SK-N-SH treated with all-trans-retinoic acid at 6 μM for 48 hours (cell line): ENCODE data around the gene RRAD.

Experiments
- ATAC-seq: fragments of 200-7000 bp; cut with Tn5 transposase; 3 replicates; pipeline ENCODE4 v1.9.1; 2020; ENCODE audit warnings: mild to moderate bottlenecking, moderate library complexity
- ARNTL ChIP-seq: fragments of 450-650 bp; formaldehyde crosslinking; IDR thresholded peaks from 2 replicates; pipeline ENCODE4 v1.5.0; 2020; ENCODE audit warnings: low read depth, mild to moderate bottlenecking, moderate library complexity, borderline replicate concordance
- BACH2 ChIP-seq: fragments of 250-450 bp; sonication (Bioruptor Pico); IDR thresholded peaks from 2 replicates; pipeline ENCODE4 v1.9.0; 2021; ENCODE audit warnings: mild to moderate bottlenecking, borderline replicate concordance
- CREB5 ChIP-seq: fragments of 250-450 bp; sonication (Bioruptor Pico); IDR thresholded peaks from 2 replicates; pipeline ENCODE4 v1.5.1; 2020; ENCODE audit warnings: low read depth, mild to moderate bottlenecking, moderate library complexity
- CSDC2 ChIP-seq: fragments of 250-450 bp; sonication (Bioruptor Pico); IDR thresholded peaks from 2 replicates; pipeline ENCODE4 v1.5.0; 2020; ENCODE audit warnings: mild to moderate bottlenecking, moderate library complexity
- CSRNP3 ChIP-seq: fragments of 250-450 bp; sonication (Bioruptor Pico); IDR thresholded peaks from 2 replicates; pipeline ENCODE4 v1.5.1; 2021; ENCODE audit warnings: mild to moderate bottlenecking, moderate library complexity
- ESRRG ChIP-seq: fragments of 250-450 bp; sonication (Bioruptor Pico); IDR thresholded peaks from 2 replicates; pipeline ENCODE4 v1.6.1; 2021; ENCODE audit warnings: mild to moderate bottlenecking
- GLIS3 ChIP-seq: fragments of 250-450 bp; sonication (Bioruptor Pico); IDR thresholded peaks from 2 replicates; pipeline ENCODE4 v1.5.0; 2020; ENCODE audit warnings: mild to moderate bottlenecking, moderate library complexity
- ISL1 ChIP-seq: fragments of 250-450 bp; sonication (Bioruptor Pico); IDR thresholded peaks from 2 replicates; pipeline ENCODE4 v2.1.2; 2022; ENCODE audit warnings: mild to moderate bottlenecking, moderate library complexity
- OSR1 ChIP-seq: fragments of 250-450 bp; sonication (Bioruptor Pico); IDR thresholded peaks from 2 replicates; pipeline ENCODE4 v1.8.0; 2022; ENCODE audit warnings: moderate library complexity, mild to moderate bottlenecking, inconsistent platforms
- PPARA ChIP-seq: fragments of 250-450 bp; sonication (Bioruptor Pico); IDR thresholded peaks from 2 replicates; pipeline ENCODE4 v1.5.0; 2020; ENCODE audit warnings: mild to moderate bottlenecking, borderline replicate concordance
- RARB ChIP-seq: fragments of 250-450 bp; sonication (Bioruptor Pico); IDR thresholded peaks from 2 replicates; pipeline ENCODE4 v1.8.0; 2021; ENCODE audit warnings: mild to moderate bottlenecking, moderate library complexity
- SNAI2 ChIP-seq: fragments of 250-450 bp; sonication (Bioruptor Pico); IDR thresholded peaks from 2 replicates; pipeline ENCODE4 v1.5.0; 2020; ENCODE audit warnings: mild to moderate bottlenecking, moderate library complexity
- TCF4 ChIP-seq: fragments of 250-450 bp; sonication (Bioruptor Pico); IDR thresholded peaks from 2 replicates; pipeline ENCODE4 v1.8.0; 2021; ENCODE audit warnings: mild to moderate bottlenecking, moderate library complexity, borderline replicate concordance
- TOX ChIP-seq: fragments of 250-450 bp; sonication (Bioruptor Pico); IDR thresholded peaks from 2 replicates; pipeline ENCODE4 v1.8.0; 2021; ENCODE audit warnings: mild to moderate bottlenecking, moderate library complexity, borderline replicate concordance
- TSHZ2 ChIP-seq: fragments of 250-450 bp; sonication (Bioruptor Pico); IDR thresholded peaks from 2 replicates; pipeline ENCODE4 v1.5.0; 2020; ENCODE audit warnings: mild to moderate bottlenecking, moderate library complexity
- ZC3H10 ChIP-seq: fragments of 250-450 bp; sonication (Bioruptor Pico); IDR thresholded peaks from 2 replicates; pipeline ENCODE4 v1.5.1; 2021; ENCODE audit warnings: mild to moderate bottlenecking, moderate library complexity
- ZFP3 ChIP-seq: fragments of 250-450 bp; sonication (Bioruptor Pico); IDR thresholded peaks from 2 replicates; pipeline ENCODE4 v1.5.0; 2020; ENCODE audit warnings: mild to moderate bottlenecking, moderate library complexity
- ZNF70 ChIP-seq: fragments of 450-650 bp; formaldehyde crosslinking; IDR thresholded peaks from 2 replicates; pipeline ENCODE4 v1.5.0; 2020; ENCODE audit warnings: mild to moderate bottlenecking, moderate library complexity
- TF ChIP-seq, protein P1 (sequence below): fragments of 250-450 bp; sonication (Bioruptor Pico); IDR thresholded peaks from 2 replicates; pipeline ENCODE4 v1.8.0; 2020; ENCODE audit warnings: mild to moderate bottlenecking, moderate library complexity, borderline replicate concordance

Gene RRAD

DNA sequence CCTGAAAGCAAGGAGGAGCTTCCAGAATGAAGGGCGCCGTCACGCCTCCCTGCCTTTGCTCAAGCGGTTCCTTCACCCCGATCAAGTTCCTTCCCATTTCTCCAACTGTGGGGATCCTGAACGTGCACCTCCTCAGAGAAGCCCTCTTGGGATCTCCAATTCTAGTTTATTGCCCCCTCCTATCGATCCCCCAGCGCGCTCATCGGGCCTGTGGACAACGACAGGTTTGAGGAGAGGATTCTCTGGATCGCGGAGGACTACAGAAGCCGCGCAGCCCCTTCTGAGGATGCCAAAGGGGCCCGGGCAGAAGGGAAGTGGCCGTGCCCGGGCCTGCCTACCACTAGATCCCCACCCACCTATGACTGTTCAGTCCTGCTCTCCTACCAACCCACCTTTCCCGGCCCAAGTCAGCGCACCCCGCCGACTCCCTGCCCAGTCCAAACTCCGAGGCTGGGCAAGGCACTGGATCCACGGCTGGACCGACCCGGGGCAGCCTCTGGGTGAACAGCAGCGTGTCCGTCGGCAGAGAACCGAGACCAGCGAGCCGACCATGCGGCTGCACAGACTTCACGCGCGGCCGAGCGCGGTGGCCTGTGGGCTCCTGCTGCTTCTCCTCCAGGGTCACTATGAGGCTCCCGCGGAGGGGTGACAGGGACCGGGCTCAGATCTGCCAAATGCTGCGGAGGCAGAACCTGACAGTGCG lies 22.9 kb upstream of the RRAD start (continued):
- TF ChIP-seq ZNF70 (CRISPR knock-in tag) (no peak), TCF4 (CRISPR knock-in tag) (no peak), ZFP3 (CRISPR knock-in tag) (no peak), TOX (no peak)
- TF ChIP-seq, protein P1, sequence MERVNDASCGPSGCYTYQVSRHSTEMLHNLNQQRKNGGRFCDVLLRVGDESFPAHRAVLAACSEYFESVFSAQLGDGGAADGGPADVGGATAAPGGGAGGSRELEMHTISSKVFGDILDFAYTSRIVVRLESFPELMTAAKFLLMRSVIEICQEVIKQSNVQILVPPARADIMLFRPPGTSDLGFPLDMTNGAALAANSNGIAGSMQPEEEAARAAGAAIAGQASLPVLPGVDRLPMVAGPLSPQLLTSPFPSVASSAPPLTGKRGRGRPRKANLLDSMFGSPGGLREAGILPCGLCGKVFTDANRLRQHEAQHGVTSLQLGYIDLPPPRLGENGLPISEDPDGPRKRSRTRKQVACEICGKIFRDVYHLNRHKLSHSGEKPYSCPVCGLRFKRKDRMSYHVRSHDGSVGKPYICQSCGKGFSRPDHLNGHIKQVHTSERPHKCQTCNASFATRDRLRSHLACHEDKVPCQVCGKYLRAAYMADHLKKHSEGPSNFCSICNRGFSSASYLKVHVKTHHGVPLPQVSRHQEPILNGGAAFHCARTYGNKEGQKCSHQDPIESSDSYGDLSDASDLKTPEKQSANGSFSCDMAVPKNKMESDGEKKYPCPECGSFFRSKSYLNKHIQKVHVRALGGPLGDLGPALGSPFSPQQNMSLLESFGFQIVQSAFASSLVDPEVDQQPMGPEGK (CRISPR knock-in tag), result no peak

- ATAC-seq, result peak; percentile 88
- TF ChIP-seq CREB5 (CRISPR knock-in tag) (no peak), BACH2 (no peak), ISL1 (CRISPR knock-in tag) (no peak), CSDC2 (CRISPR knock-in tag) (no peak), OSR1 (CRISPR knock-in tag) (no peak), ESRRG (CRISPR knock-in tag) (no peak), ZNF70 (CRISPR knock-in tag) (no peak), TOX (no peak), ARNTL (CRISPR knock-in tag) (no peak)
- TF ChIP-seq, protein P1 (CRISPR knock-in tag), result no peak
Observed at GRCh38 chr16:66947302-66948065, 22.1 kb upstream of the RRAD start.

DNA sequence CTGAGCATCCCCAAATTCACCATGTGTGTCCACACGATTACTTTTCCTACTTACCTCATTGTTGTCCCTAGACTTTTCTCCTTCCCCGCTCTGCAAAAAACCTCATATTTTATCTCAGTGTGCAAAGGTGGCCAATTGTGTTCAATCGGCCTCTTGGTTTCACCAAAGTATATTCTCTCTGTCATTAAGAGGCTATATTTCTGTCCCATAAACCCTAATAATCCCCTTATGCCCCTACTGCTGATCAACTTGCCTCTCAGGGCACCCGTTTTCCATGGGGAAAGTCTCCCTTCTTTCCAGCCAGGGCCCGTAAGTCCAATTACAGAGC lies 21.6 kb upstream of the RRAD start:
- no peak for ATAC-seq

GRCh38 chr16:66946541-66946940 lies 21.2 kb upstream of the RRAD start:
- ATAC-seq, result 0 out of 3 replicates have a peak, but pooled peaks have one; percentile 3
- no peak for TF ChIP-seq TSHZ2 (CRISPR knock-in tag)
- TF ChIP-seq OSR1 (CRISPR knock-in tag), result no peak
- TF ChIP-seq ZC3H10 (CRISPR knock-in tag), result no peak
- TF ChIP-seq, protein P1 (CRISPR knock-in tag), result no peak
- no peak for TF ChIP-seq GLIS3
- TF ChIP-seq BACH2, result no peak
- no peak for TF ChIP-seq ESRRG (CRISPR knock-in tag)
- no peak for TF ChIP-seq TOX
- no peak for TF ChIP-seq TCF4 (CRISPR knock-in tag)
- TF ChIP-seq RARB (CRISPR knock-in tag), result no peak
- TF ChIP-seq ZNF70 (CRISPR knock-in tag), result no peak
- no peak for TF ChIP-seq CSRNP3 (CRISPR knock-in tag)
- TF ChIP-seq ZFP3 (CRISPR knock-in tag), result no peak
- no peak for TF ChIP-seq SNAI2 (CRISPR knock-in tag)
- TF ChIP-seq ISL1 (CRISPR knock-in tag), result no peak
- TF ChIP-seq PPARA, result no peak

More for the DNA sequence above, 21.6 kb upstream of the RRAD start:
- TF ChIP-seq, protein P1 (CRISPR knock-in tag), result no peak
